H1 (cell line): ENCODE results near the gene OMG. TPM values are rescaled to one million over a fixed set of nuclear protein-coding genes. Genes with fewer than 3 reads are reported as not detected.

Experiments used
- CTCF ChIA-PET: fragments of 300-600 bp; sonication (Branson Sonifier 250); formaldehyde crosslinking; loops from one replicate; lab custom pipeline; 2021; ENCODE audit not compliant: partially characterized antibody; lab: Charles Lee
- POLR2A ChIA-PET: fragments of 300-600 bp; sonication (Branson Sonifier 250); formaldehyde crosslinking; loops from one replicate; lab custom pipeline; 2021; ENCODE audit warnings: inconsistent platforms; ENCODE audit not compliant: partially characterized antibody; lab: Charles Lee
- DNase-seq, 2 experiments: peaks; one replicate each; pipeline versions ENCODE4 v3.0.0 to v3.0.0-alpha.2; 2010 to 2022; ENCODE audit warnings: low spot score in 2 of 2, low read depth in 1 of 2, mixed read lengths in 1 of 2
- FAIRE-seq: peaks from 2 replicates; lab custom pipeline; 2011; peaks lifted over from hg19 to GRCh38; lab: Jason Lieb, UNC
- H2AFZ ChIP-seq: 2 replicates; pipeline ENCODE4 v1.8.1; 2012; ENCODE audit warnings: low read length, inconsistent platforms
- H2AK5ac ChIP-seq: 2 replicates; pipeline ENCODE4 v1.6.1; 2013; ENCODE audit warnings: low read depth, low read length
- H2BK120ac ChIP-seq: replicated peaks from 2 replicates; pipeline ENCODE3; 2013; ENCODE audit warnings: low read depth, low read length, inconsistent platforms
- H2BK12ac ChIP-seq: 2 replicates; pipeline ENCODE4 v1.6.1; 2013; ENCODE audit warnings: low read depth, low read length
- H2BK15ac ChIP-seq: 2 replicates; pipeline ENCODE4 v1.6.1; 2013; ENCODE audit warnings: low read length
- H2BK20ac ChIP-seq: 2 replicates; pipeline ENCODE4 v1.6.1; 2013; ENCODE audit warnings: low read length
- H2BK5ac ChIP-seq: 2 replicates; pipeline ENCODE4 v1.6.1; 2013; ENCODE audit warnings: low read depth, low read length
- H3K14ac ChIP-seq: 2 replicates; pipeline ENCODE4 v1.6.1; 2013; ENCODE audit warnings: inconsistent platforms; ENCODE audit not compliant: insufficient read length
- H3K18ac ChIP-seq: 2 replicates; pipeline ENCODE4 v1.6.1; 2013; ENCODE audit warnings: low read length; ENCODE audit errors: extremely low read depth
- H3K23ac ChIP-seq: 2 replicates; pipeline ENCODE4 v1.6.1; 2013; ENCODE audit warnings: inconsistent platforms; ENCODE audit not compliant: insufficient read length
- H3K23me2 ChIP-seq: 2 replicates; pipeline ENCODE4 v1.6.1; 2013; ENCODE audit warnings: low read depth, low read length
- H3K27ac ChIP-seq: 2 replicates; pipeline ENCODE4 v1.6.1; 2011; ENCODE audit warnings: low read depth, low read length, inconsistent platforms
- H3K27me3 ChIP-seq, 4 experiments: replicated peaks in 1 of 4; 1 replicate in 1 of 4; 2 replicates in 3 of 4; pipeline versions ENCODE4 v1.6.1 to v1.8.1; 2011 to 2013; ENCODE audit warnings: low read length in 3 of 4, mild to moderate bottlenecking in 3 of 4, inconsistent platforms in 2 of 4, mixed read lengths in 2 of 4, moderate library complexity in 1 of 4; ENCODE audit not compliant: control insufficient read depth in 3 of 4, insufficient read depth in 3 of 4; ENCODE audit errors: extremely low read depth in 1 of 4
- H3K36me3 ChIP-seq, 4 experiments: 2 replicates each; pipeline versions ENCODE4 v1.6.1 to v1.8.1; 2011 to 2013; ENCODE audit warnings: mild to moderate bottlenecking in 4 of 4, low read length in 3 of 4, moderate library complexity in 2 of 4, control low read depth in 1 of 4, inconsistent platforms in 1 of 4; ENCODE audit not compliant: insufficient read depth in 4 of 4, control insufficient read depth in 2 of 4
- H3K4ac ChIP-seq: replicated peaks from 2 replicates; pipeline ENCODE3; 2013; ENCODE audit warnings: low read length, low read depth, mixed read lengths, inconsistent platforms; ENCODE audit not compliant: insufficient read length
- H3K4me1 ChIP-seq, 4 experiments: replicated peaks in 1 of 4; 1 replicate in 1 of 4; 2 replicates in 3 of 4; pipeline versions ENCODE4 v1.6.1 to v1.8.1; 2011 to 2013; ENCODE audit warnings: low read length in 3 of 4, inconsistent platforms in 2 of 4, mixed read lengths in 1 of 4; ENCODE audit not compliant: insufficient read depth in 4 of 4, control insufficient read depth in 3 of 4
- H3K4me2 ChIP-seq, 2 experiments: 2 replicates each; pipeline versions ENCODE4 v1.6.1 to v1.8.1; 2011 to 2013; ENCODE audit warnings: low read depth in 2 of 2, low read length in 2 of 2, control low read depth in 1 of 2, inconsistent platforms in 1 of 2, mild to moderate bottlenecking in 1 of 2; ENCODE audit not compliant: insufficient read depth in 1 of 2
- H3K4me3 ChIP-seq, 4 experiments: fragments of 200-600, 300-600 bp in 1 of 4; sonication (generic), shearing (Covaris generic), sonication (Bioruptor Twin) in 1 of 4; 2 replicates each; pipeline versions ENCODE4 v1.5.1 to v1.8.1; 2011 to 2016; ENCODE audit warnings: low read length in 4 of 4, low read depth in 3 of 4, control low read depth in 2 of 4, inconsistent platforms in 2 of 4, mild to moderate bottlenecking in 2 of 4, mixed read lengths in 1 of 4, moderate library complexity in 1 of 4; ENCODE audit not compliant: insufficient read depth in 2 of 4; ENCODE audit errors: extremely low read depth in 1 of 4
- H3K56ac ChIP-seq: replicated peaks from 2 replicates; pipeline ENCODE3; 2013; ENCODE audit warnings: low read depth, mild to moderate bottlenecking, mixed read lengths, low read length, inconsistent platforms; ENCODE audit not compliant: insufficient read length
- H3K79me1 ChIP-seq: 2 replicates; pipeline ENCODE4 v1.6.1; 2013; ENCODE audit warnings: low read depth, low read length, control low read depth
- H3K79me2 ChIP-seq, 2 experiments: 2 replicates each; pipeline versions ENCODE4 v1.6.1 to v1.8.1; 2012 to 2013; ENCODE audit warnings: low read length in 2 of 2, mild to moderate bottlenecking in 2 of 2, inconsistent platforms in 1 of 2; ENCODE audit not compliant: insufficient read depth in 2 of 2, control insufficient read depth in 1 of 2
- H3K9ac ChIP-seq, 4 experiments: replicated peaks in 1 of 4; 1 replicate in 1 of 4; 2 replicates in 3 of 4; pipeline versions ENCODE4 v1.6.1 to v1.8.1; 2011 to 2013; ENCODE audit warnings: low read depth in 3 of 4, low read length in 3 of 4, control low read depth in 2 of 4, mild to moderate bottlenecking in 2 of 4, moderate library complexity in 2 of 4, inconsistent platforms in 1 of 4; ENCODE audit errors: extremely low read depth in 1 of 4
- H3K9me3 ChIP-seq, 2 experiments: 2 replicates each; pipeline versions ENCODE4 v1.6.1 to v1.8.1; 2012 to 2013; ENCODE audit warnings: mild to moderate bottlenecking in 2 of 2, moderate library complexity in 2 of 2, control low read depth in 1 of 2, inconsistent platforms in 1 of 2, low read depth in 1 of 2, low read length in 1 of 2, mixed read lengths in 1 of 2; ENCODE audit not compliant: insufficient read depth in 2 of 2
- H4K20me1 ChIP-seq, 2 experiments: replicated peaks in 1 of 2; 2 replicates each; pipeline versions ENCODE3 to v1.8.1; 2011 to 2013; ENCODE audit warnings: inconsistent platforms in 2 of 2, low read length in 2 of 2, mild to moderate bottlenecking in 1 of 2; ENCODE audit not compliant: insufficient read depth in 2 of 2, control insufficient read depth in 1 of 2
- H4K5ac ChIP-seq: 2 replicates; pipeline ENCODE4 v1.6.1; 2013; ENCODE audit warnings: low read length, low read depth, mixed read lengths, inconsistent platforms; ENCODE audit not compliant: insufficient read length
- H4K8ac ChIP-seq: 2 replicates; pipeline ENCODE4 v1.8.0; 2013; ENCODE audit warnings: mild to moderate bottlenecking, moderate library complexity, low read length, inconsistent platforms; ENCODE audit not compliant: insufficient read depth; ENCODE audit errors: extremely low read depth
- H4K91ac ChIP-seq: replicated peaks from 2 replicates; pipeline ENCODE3; 2013; ENCODE audit warnings: low read length, mixed read lengths, inconsistent platforms; ENCODE audit not compliant: insufficient read length
- CEBPB ChIP-seq: IDR thresholded peaks from 2 replicates; pipeline ENCODE4 v1.6.1; 2012; ENCODE audit warnings: low read depth, low read length
- CHD1 ChIP-seq: IDR thresholded peaks from 2 replicates; pipeline ENCODE4 v1.6.1; 2012; ENCODE audit warnings: low read depth, low read length, improper control_type of control experiment
- E2F6 ChIP-seq: IDR thresholded peaks from 2 replicates; pipeline ENCODE4 v1.6.1; 2012; ENCODE audit warnings: inconsistent platforms
- EP300 ChIP-seq, 2 experiments: IDR thresholded peaks; 1 replicate in 1 of 2; 2 replicates in 1 of 2; pipeline ENCODE4 v1.6.1; 2011 to 2012; ENCODE audit warnings: low read depth in 2 of 2, low read length in 2 of 2, mild to moderate bottlenecking in 2 of 2, borderline replicate concordance in 1 of 2, inconsistent platforms in 1 of 2, moderate library complexity in 1 of 2
- FOSL1 ChIP-seq: IDR thresholded peaks from 2 replicates; pipeline ENCODE4 v1.6.1; 2011; ENCODE audit warnings: mild to moderate bottlenecking, low read depth, low read length, moderate library complexity; ENCODE audit not compliant: insufficient read depth
- NANOG ChIP-seq: IDR thresholded peaks from 2 replicates; pipeline ENCODE4 v1.6.1; 2011; ENCODE audit warnings: low read length, low read depth, mild to moderate bottlenecking, inconsistent platforms; ENCODE audit not compliant: insufficient read depth, poor library complexity, severe bottlenecking
- POLR2AphosphoS5 ChIP-seq: IDR thresholded peaks from 2 replicates; pipeline ENCODE4 v1.6.1; 2011; ENCODE audit warnings: low read depth, low read length
- SUZ12 ChIP-seq: fragments of 200-600 bp; sonication (generic); IDR thresholded peaks from 2 replicates; pipeline ENCODE4 v1.6.1; 2012; ENCODE audit warnings: mild to moderate bottlenecking, inconsistent platforms, low read length, moderate library complexity, mixed read lengths
- TAF1 ChIP-seq: IDR thresholded peaks from 2 replicates; pipeline ENCODE4 v1.6.1; 2011; ENCODE audit warnings: mild to moderate bottlenecking, low read depth, low read length
- TBP ChIP-seq: IDR thresholded peaks from 2 replicates; pipeline ENCODE4 v1.6.1; 2011; ENCODE audit warnings: low read depth, low read length, improper control_type of control experiment
- USF2 ChIP-seq: IDR thresholded peaks from 2 replicates; pipeline ENCODE4 v1.6.1; 2011; ENCODE audit warnings: low read length, improper control_type of control experiment
- WGBS, 2 experiments: shearing (Covaris generic) in 1 of 2; methylation state at CpG; one replicate each; pipeline versions ENCODE4 v1.1.6 to v1.1.7; 2013 to 2015; ENCODE audit warnings: low lambda C conversion rate in 2 of 2, mixed read lengths in 2 of 2, inconsistent platforms in 1 of 2, low coverage in 1 of 2, missing lambda C conversion rate in 1 of 2; ENCODE audit not compliant: insufficient replicate concordance in 2 of 2, insufficient coverage in 1 of 2, insufficient read length in 1 of 2; ENCODE audit errors: extremely low coverage in 1 of 2, missing lambda C conversion rate in 1 of 2; 5-methylcytosine and 5-hydroxymethylcytosine counted together
- polyA plus RNA-seq, 7 experiments: library from polyadenylated mRNA; depleted of rRNA in 3 of 7; stranded (reverse) in 5 of 7; unstranded in 2 of 7; fragments of >200 nt in 5 of 7; fragments of 200-250 nt in 2 of 7; gene quantifications; 1 replicate in 5 of 7; 2 replicates in 1 of 7; 4 replicates in 1 of 7; pipeline versions ENCODE4 v1.2.1 to v1.2.3, GENCODE V29; 2011 to 2013; ENCODE audit warnings: missing spikeins in 2 of 7, mixed read lengths in 2 of 7
- total RNA-seq: library from RNA; stranded (reverse); fragmentation: NEBNext Ultra II Directional; extraction: Animal tissue kit (Norgen Biotek cat#: 25700); gene quantifications from 2 replicates; pipeline ENCODE4 v1.2.1, GENCODE V29; 2021

Gene OMG
- total and polyA plus RNA-seq, 2 of the 8 experiments (the other 6 are each of a cell fraction or from before 2014, with no cell fraction given) = not detected

GRCh38 chr17:31294820-31295488, 2.1 kb downstream of the OMG start:
- no peak overlapping the region for H3K4ac ChIP-seq
- H2AK5ac ChIP-seq = no peak overlapping the region
- H3K36me3 ChIP-seq = no peaks in the 10 kb centered on the region
- no peak overlapping the region for H3K4me3 ChIP-seq
- no peak overlapping the region for H2BK20ac ChIP-seq
- DNase-seq (no peak), FAIRE-seq (no peak)
- no peaks in the 10 kb centered on the region for H3K79me1 ChIP-seq
- H3K9ac ChIP-seq = no peak overlapping the region
- no peaks in the 10 kb centered on the region for H3K27me3 ChIP-seq
- no peak overlapping the region for H3K56ac ChIP-seq
- H3K14ac ChIP-seq = no peak overlapping the region
- no peak overlapping the region for H3K18ac ChIP-seq
- H3K23me2 ChIP-seq = no peaks in the 10 kb centered on the region
- H3K4me2 ChIP-seq = no peak overlapping the region
- CTCF ChIA-PET = interaction anchor here (1.7 kb wide), 1 partner anchor 233 kb away, joined by 4 read pairs; no protein-coding TSS in a partner anchor
- H2BK15ac ChIP-seq = no peak overlapping the region
- WGBS, 2 experiments = 95% methylated on average over 3 of the region's 3 CpGs; no CpG with 5 or more reads in 1 of the 2 experiments
- H2BK120ac ChIP-seq = no peak overlapping the region
- H2BK5ac ChIP-seq = no peak overlapping the region
- no peak overlapping the region for H3K23ac ChIP-seq
- no peaks in the 10 kb centered on the region for H4K20me1 ChIP-seq
- peaks cover 0 to 3% (median 0%) of the 10 kb centered on the region in 4 experiments; a peak in 1 of 7 replicates for H3K4me1 ChIP-seq
- no peaks in the 10 kb centered on the region for H3K79me2 ChIP-seq
- TF ChIP-seq TAF1 = no peak
- TF ChIP-seq CHD1 = no peak
- no peak for TF ChIP-seq EP300 (IDR thresholded peaks at IDR 0.05; ENCODE audit: borderline replicate concordance in 1 of 2, low read depth in 2 of 2, low read length in 2 of 2)
- TF ChIP-seq SUZ12 = no peak
- no peak for TF ChIP-seq FOSL1
- no peak for TF ChIP-seq CEBPB
- no peak for TF ChIP-seq NANOG
- no peak for TF ChIP-seq E2F6
- no peak for TF ChIP-seq TBP
- TF ChIP-seq USF2 = no peak
- no peak for TF ChIP-seq POLR2AphosphoS5
- TF ChIP-seq, all 59 proteins: peak for 0
- Histone ChIP-seq H3K27ac (no peak overlapping the region), H4K5ac (no peak overlapping the region), H2BK12ac (no peak overlapping the region), H2AFZ (no peak overlapping the region), H3K9me3 (peaks cover 0 to 5% of the 10 kb centered on the region in 2 experiments; a peak in 1 of 4 replicates), H4K91ac (no peak overlapping the region), H4K8ac (no peak overlapping the region)
- POLR2A ChIA-PET = no interaction called here
